HTR-8/SVneo (cell line): ENCODE results near the gene EVC.
A peak's percentile ranks its signal among the peaks of the same experiment; 100 is the strongest.

Experiments used
- DNase-seq: peaks from one replicate; pipeline ENCODE4 v3.0.0; 2011; ENCODE audit warnings: low spot score, mixed read lengths; ENCODE audit not compliant: insufficient read length
- FAIRE-seq: peaks from 2 replicates; lab custom pipeline; 2011; peaks lifted over from hg19 to GRCh38; lab: Jason Lieb, UNC

EVC gene

DNA sequence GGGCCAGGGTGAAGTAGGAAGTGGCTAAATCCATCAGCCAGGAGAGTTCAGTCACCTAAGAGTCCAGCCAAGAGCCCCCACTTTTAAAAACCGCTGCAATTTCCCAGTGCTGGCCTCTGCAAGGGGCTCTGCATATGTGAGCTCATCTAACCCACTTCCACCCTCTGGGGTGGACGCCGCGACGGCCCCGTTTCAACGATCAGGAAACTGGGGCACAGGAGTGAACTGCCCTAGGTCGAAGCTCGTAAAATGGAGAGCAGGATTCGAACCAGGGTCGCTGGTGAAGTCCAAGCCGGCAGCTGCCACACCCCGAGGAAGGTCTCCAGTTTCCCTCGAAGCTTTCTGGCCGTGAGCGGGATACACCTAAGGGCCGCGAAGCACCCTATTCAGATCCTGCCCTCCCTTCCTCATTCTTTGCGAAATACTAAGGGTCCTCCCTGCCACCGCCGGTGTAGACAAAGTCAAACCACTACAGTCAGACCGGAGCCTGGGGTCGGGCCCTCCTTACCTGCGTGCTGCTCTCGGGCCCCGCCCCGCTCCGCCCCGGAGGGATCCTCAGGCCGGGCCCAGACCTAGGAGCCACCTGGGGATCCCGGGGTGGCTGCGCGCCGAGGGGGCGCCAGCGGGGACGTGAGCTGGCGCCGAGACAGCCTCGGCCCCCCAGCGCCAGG is 3.1 kb upstream of the EVC start:
- no peak for DNase-seq

DNA sequence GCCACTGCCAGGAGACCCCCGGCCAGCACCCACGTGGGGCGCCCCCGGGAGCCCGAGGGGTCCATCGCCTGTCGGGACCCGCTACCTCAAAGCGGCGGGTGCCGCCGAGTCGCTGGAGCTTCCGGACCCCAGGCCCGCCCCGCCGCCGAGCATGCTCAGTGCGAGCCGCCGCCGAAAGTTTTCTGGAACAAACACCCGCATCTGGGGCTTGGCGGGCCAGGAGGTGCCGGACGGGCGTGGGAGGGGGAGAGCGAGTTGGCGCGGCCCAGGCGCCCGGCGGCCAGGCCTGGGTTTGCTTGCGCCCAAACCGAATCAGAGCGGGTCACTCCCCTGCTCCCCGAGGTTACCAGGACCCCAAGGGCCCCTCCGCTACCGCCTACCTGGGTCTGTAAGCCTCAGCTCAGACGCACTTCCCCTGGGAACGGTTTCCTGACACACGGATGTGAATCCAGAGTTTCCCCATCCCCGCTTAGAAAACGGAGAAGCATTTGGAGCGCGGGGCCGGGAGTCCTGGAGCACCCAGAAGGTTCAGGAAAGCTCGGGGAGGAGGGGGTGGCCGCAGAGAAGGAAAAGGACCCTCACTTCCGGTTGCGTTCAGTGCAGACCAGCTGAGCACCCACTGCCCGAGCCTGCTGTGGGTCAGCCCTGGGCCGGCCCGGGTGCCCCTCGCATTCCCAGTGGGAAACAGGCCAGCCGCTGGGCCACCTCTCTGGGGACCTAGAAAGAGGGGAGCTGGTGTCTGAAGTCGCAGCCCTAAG is 2.4 kb upstream of the EVC start, which contains the start of gene EVC2:
Gene EVC2, minus strand, starts transcription at position 111 of the 758 bp plus-strand sequence. Its CDS starts 46 bp downstream, at position 65.
- no peak for FAIRE-seq

More for the DNA sequence above, 3.1 kb upstream of the EVC start:
- no peak for FAIRE-seq

DNA sequence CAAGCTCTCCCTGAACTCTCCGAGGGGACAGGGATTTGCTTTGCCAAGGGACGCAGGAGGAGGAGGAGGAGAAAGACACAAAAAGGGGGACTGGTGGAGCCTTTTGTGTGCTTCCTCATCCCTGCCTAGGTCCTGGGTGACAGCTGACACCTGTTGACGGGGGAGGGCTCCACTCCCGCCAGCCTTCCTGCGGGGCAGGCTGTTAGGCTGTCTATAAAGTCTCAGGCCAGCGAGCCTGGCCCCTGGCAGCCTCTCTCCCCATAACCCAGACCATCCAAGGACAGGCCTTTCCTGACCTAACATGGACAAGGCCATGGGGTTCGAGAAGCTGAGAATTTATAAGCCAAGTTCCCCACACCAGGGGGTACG is 1.8 kb upstream of the EVC start:
- DNase-seq = no peak
- FAIRE-seq = no peak

More for the DNA sequence above, 2.4 kb upstream of the EVC start, which contains the start of gene EVC2:
- DNase-seq = no peak

DNA sequence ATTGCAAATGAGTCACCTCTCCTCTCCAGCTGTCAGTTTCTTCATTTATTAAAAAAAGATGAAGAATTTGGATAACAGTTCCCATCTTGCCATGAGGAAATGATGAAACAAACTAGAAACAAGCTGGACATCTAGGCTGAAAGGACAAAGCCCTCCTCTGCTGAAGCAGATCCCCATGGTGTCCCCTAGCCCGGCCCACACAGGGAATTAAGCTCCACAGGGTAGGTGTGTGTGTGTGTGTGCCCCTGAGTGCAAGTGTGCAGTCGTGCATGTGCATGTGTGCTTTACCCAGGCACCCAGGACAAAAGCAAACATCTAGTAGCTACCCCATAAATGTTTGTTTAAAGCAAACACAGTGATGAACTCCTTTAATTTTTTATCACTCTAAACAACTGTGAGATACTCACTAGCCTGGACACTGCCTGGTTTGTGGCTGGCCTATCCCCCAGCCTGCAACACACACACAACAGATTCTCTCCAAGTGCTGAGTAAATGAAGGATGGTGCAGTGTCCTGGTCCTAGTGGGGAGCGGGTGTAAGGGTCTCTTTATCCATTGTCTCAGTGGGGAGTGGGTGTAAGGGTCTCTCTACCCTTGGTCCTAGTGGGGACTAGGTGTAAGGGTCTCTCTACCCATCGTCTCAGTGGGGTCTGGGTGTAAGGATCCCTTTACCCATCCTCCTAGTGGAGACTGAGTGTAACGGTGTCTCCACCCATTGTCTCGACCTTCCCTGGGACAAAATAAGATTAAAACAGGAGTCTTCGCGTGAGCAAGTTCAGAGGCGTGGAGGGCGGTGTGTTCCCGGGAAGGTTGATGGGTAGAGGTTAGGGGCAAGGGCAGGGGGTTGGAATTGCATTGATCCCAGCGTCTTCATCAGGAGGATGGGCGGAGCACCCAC is 688 bp upstream of the EVC start:
- FAIRE-seq = no peak

GRCh38 chr4:5711479-5712184 is 631 bp downstream of the EVC start:
- FAIRE-seq = no peak
- DNase-seq = peak; percentile 22

More for the DNA sequence above, 688 bp upstream of the EVC start:
- DNase-seq = peak; percentile 43

DNA sequence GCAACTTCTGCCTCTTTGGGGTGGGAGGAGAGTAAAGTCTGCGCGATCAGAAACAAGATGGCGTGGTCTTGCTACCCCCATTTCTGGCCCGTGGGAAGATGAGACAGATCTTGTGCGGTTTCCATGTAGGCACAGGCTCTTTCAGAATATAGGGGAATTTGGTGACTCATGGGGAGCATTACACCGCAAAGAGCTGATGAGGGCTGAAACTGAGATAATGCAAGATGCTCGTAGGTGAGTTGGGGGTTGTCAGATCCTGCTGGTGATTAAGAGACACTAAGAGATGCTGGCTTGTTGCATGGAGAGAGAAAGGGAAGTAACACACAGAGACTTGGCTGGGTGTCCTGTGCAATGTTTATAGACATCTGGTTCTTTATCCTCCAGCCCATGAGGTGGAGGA is 1.5 kb downstream of the EVC start:
- DNase-seq (peak; percentile 17), FAIRE-seq (no peak)

DNA sequence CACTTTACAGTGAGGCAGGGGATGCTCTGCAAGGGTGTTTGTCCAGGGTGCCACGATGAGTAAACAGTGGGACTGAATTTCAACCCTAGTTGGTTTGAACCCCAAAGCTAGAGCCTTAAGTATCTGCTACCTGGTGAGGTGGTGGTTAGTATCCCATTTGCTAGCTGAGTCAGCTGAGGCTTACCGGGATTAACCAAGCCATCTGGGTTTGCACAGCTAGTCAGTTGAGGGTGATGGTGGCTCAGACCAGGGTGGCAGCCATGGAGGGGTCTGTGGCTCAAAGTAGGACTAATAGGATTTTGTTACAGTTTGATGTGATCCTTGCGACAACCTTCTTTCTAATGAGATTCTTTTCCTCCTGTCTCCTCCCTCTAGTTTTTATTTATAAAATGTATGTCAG is 1.9 kb downstream of the EVC start:
- FAIRE-seq (no peak), DNase-seq (no peak)

GRCh38 chr4:5713861-5714260 is 2.9 kb downstream of the EVC start:
- DNase-seq = no peak
- no peak for FAIRE-seq

DNA sequence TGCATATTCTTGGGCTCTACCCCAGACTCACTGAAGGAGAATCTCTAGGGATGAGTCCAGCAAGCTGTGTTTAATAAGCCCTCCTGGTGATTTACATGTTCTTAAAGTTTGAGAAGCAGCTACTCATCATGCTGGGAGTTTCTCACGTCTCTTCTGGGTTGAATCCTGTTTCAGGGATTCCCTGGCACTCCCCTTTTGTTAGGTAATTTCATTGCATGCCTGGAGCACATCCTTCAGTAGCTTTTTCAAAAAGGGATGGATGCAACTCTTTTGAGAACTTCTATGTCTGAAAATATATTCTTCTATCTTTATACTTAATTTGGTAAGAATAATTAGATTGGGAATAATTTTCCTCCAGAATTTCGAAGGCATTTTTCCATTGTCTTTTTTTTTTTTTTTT is 4.4 kb downstream of the EVC start:
- FAIRE-seq = no peak
- DNase-seq = no peak

GRCh38 chr4:5716391-5716790 is 5.4 kb downstream of the EVC start:
- DNase-seq = no peak
- FAIRE-seq = no peak

GRCh38 chr4:5717449-5718158 is 6.6 kb downstream of the EVC start:
- FAIRE-seq (no peak), DNase-seq (no peak)

DNA sequence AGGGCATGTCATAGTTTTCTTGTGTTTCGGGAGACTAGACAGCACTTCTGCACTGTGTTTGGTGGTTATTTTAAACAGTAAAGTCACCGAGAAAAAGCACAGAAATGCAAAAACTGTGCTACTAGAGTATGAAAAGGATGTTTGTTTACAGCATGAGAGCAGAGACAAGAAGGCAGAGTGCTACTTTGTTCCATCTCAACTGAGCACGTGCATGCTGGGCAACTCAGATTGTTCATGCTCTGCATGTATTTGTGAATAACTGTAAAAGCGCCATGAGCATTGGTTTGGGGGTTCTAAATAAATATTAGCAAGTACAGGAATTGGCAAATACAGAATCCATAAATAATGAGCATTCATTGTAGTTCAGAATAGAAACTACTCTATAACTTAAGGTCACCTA is 7.4 kb downstream of the EVC start:
- FAIRE-seq (no peak), DNase-seq (no peak)

DNA sequence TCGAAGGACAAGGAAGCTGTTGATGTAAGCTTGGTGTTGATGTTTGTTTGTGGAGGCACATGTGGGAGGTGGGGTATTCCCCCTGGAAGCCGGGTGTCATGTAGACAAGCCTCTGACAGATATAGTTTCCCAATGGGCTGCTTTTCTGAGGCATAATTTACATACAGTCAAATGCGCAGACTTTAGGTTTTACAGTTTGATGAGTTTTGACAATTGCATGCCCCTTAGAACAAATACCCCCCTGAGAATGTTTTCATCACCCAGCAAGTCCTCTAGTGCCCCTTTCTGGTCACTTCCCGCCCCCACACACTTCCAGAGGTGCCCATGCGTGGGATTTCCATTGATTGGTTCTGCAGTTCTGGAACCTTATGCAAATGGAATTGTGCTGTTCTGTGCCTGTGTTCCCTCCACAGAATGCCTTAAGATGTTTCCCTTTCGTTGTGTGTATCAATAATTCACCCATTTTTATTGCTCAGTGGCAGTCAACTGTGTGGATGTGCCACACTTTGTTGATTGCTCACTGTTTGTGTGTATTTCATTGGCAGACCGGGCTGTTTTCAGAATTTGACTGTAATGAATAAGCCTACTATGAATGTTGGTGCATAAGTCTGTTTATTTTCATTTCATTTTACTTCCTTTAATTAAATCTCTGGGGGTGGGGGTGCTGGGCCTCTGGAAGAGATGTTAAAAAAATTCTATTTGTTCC is 8.5 kb downstream of the EVC start:
- no peak for FAIRE-seq
- no peak for DNase-seq

GRCh38 chr4:5720157-5720850 is 9.3 kb downstream of the EVC start:
- DNase-seq (no peak), FAIRE-seq (no peak)

DNA sequence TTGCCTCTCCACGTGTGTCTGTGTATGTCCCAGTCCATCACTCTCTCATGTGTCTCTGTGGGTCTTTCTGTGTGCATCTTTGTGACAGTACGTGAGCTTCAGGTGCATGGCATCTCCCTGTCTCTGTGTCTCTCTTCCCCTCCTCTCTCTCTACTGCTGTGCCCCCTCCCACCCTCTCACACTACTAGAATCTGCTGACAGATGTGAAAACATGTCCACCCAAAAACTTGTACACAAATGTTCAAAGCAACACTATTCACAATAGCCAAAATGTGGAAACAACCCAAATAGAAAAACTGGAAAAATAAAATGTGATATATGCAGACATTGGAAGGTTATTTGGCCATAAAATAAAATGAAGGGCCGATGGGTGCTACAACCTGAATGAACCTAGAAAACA is 10.0 kb downstream of the EVC start:
- no peak for DNase-seq
- FAIRE-seq = peak; percentile 28

GRCh38 chr4:5721923-5722322 is 10.9 kb downstream of the EVC start:
- DNase-seq (no peak), FAIRE-seq (no peak)

DNA sequence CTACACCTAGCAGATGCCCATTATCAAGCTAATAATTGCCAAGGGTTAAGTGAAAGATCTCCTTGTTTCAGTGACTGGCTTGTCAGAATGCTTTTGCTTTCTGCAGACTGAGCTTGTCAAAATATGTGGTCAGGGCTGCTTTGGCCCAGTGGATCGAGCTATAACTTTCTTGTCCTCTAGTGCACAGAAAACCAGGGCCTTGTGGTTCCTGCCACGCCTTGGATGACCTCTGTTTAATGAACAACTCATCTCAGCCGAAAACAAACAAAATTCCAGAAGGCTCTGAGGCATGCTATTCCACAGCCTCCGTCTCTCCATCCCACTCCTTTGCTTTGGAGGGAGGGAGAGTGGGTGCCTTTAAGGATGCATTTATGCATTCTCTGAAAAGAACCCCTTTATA is 11.3 kb downstream of the EVC start:
- FAIRE-seq (no peak), DNase-seq (no peak)

- no peak for DNase-seq
- FAIRE-seq = no peak
Measured at GRCh38 chr4:5724377-5724776, 13.4 kb downstream of the EVC start.
